Neural progenitor cell (in vitro differentiated cells): ENCODE results near the gene SLC22A23. TPM values are rescaled to one million over a fixed set of nuclear protein-coding genes. Genes with fewer than 3 reads are reported as not detected.
A peak's percentile ranks its signal among the peaks of the same experiment; 100 is the strongest.

Experiments
- DNase-seq: peaks from one replicate; pipeline ENCODE4 v3.0.0-alpha.2; 2016; ENCODE audit warnings: low spot score
- H2AFZ ChIP-seq: fragments of 200-600 bp; sonication (generic); replicated peaks from 2 replicates; pipeline ENCODE4 v1.6.1; 2016; ENCODE audit warnings: antibody characterized with exemption
- H3F3A ChIP-seq: fragments of 200-600 bp; sonication (generic); 2 replicates; pipeline ENCODE4 v1.6.1; 2016; ENCODE audit warnings: antibody characterized with exemption, low read depth
- H3K27ac ChIP-seq: fragments of 200-600 bp; sonication (generic); 2 replicates; pipeline ENCODE4 v1.5.1; 2016; ENCODE audit warnings: mild to moderate bottlenecking
- H3K27me3 ChIP-seq: fragments of 200-600 bp; sonication (generic); 2 replicates; pipeline ENCODE4 v1.6.1; 2016; ENCODE audit warnings: mild to moderate bottlenecking, moderate library complexity
- H3K36me3 ChIP-seq: fragments of 200-600 bp; sonication (generic); 2 replicates; pipeline ENCODE4 v1.5.1; 2016
- H3K4me1 ChIP-seq: fragments of 200-600 bp; sonication (generic); 2 replicates; pipeline ENCODE4 v1.6.1; 2016; ENCODE audit warnings: mixed run types
- H3K4me2 ChIP-seq: fragments of 200-600 bp; sonication (generic); 2 replicates; pipeline ENCODE4 v1.6.1; 2016
- H3K4me3 ChIP-seq: fragments of 200-600 bp; sonication (generic); 2 replicates; pipeline ENCODE4 v1.5.1; 2016
- H3K79me2 ChIP-seq: fragments of 200-600 bp; sonication (generic); 2 replicates; pipeline ENCODE4 v1.6.1; 2016; ENCODE audit warnings: low read depth
- H3K9ac ChIP-seq: fragments of 200-600 bp; sonication (generic); 2 replicates; pipeline ENCODE4 v1.6.1; 2016
- H3K9me3 ChIP-seq: fragments of 200-600 bp; sonication (generic); 2 replicates; pipeline ENCODE4 v1.5.1; 2016; ENCODE audit warnings: low read depth
- H4K20me1 ChIP-seq: fragments of 200-600 bp; sonication (generic); 2 replicates; pipeline ENCODE4 v1.6.1; 2016; ENCODE audit warnings: low read depth
- H3K27ac Mint-ChIP-seq: 3 replicates; pipeline ENCODE4 v1.8.0; 2021; ENCODE audit warnings: mixed read lengths
- H3K27me3 Mint-ChIP-seq: 2 replicates; pipeline ENCODE4 v1.8.0; 2022; ENCODE audit warnings: low read depth, mild to moderate bottlenecking, inconsistent platforms, moderate library complexity, mixed read lengths; ENCODE audit not compliant: insufficient read depth
- H3K36me3 Mint-ChIP-seq: 3 replicates; pipeline ENCODE4 v1.8.0; 2021; ENCODE audit warnings: mixed read lengths
- H3K4me1 Mint-ChIP-seq: 3 replicates; pipeline ENCODE4 v1.8.0; 2021; ENCODE audit warnings: mixed read lengths
- H3K4me3 Mint-ChIP-seq: 3 replicates; pipeline ENCODE4 v1.8.0; 2021; ENCODE audit warnings: mild to moderate bottlenecking, moderate library complexity, mixed read lengths
- H3K9me3 Mint-ChIP-seq: 3 replicates; pipeline ENCODE4 v1.8.0; 2020; ENCODE audit warnings: mixed read lengths
- EZH2 ChIP-seq: fragments of 200-600 bp; sonication (generic); IDR thresholded peaks from 2 replicates; pipeline ENCODE4 v1.6.1; 2017; ENCODE audit warnings: antibody characterized with exemption, mild to moderate bottlenecking, moderate library complexity
- EZH2phosphoT487 ChIP-seq: fragments of 200-600 bp; sonication (generic); IDR thresholded peaks from 2 replicates; pipeline ENCODE4 v1.6.1; 2017; ENCODE audit warnings: antibody characterized with exemption
- total RNA-seq: library from RNA; depleted of rRNA; stranded (reverse); fragments of >200 nt; gene quantifications from 2 replicates; pipeline ENCODE4 v1.2.3, GENCODE V29; 2015; ENCODE audit warnings: low replicate concordance
- TF ChIP-seq, protein P1 (sequence below): fragments of 200-600 bp; sonication (generic); IDR thresholded peaks from 2 replicates; pipeline ENCODE4 v1.5.1; 2017; ENCODE audit warnings: antibody characterized with exemption, mild to moderate bottlenecking

The SLC22A23 gene
- total RNA-seq, 1 donor from 2014 or later, result 0.99 TPM

DNA sequence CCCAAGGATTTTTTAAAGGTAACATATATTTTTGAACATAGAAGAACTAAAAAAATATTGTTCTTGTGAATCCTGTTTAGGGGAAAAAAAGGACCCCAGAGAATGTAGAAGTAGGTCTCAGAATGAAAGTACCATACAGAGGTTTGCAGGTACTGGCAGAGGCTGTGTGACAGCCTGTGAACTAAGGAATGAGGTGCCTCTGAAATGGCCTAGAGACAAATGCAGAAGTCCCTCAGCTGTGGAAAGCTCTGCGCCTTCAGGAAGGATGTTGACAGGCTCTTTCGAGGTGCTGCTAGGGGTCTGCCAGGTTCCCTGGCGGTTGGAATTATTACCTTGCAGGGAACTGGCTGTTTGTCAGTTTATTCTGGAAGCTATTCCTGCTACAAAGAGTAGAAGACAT lies 220.8 kb downstream of the SLC22A23 start:
- H2AFZ ChIP-seq, result no peak overlapping the region
- no peak for DNase-seq
- peaks cover 17% of the 10 kb centered on the region for H3K27me3 ChIP-seq
- H3K27ac ChIP-seq, result no peak overlapping the region
- Mint-ChIP-seq H3K9me3 (no peaks in the 10 kb centered on the region), H3K27ac (no peak overlapping the region), H3K4me1 (peaks cover 57% of the 10 kb centered on the region), H3K36me3 (peaks cover 17% of the 10 kb centered on the region), H3K4me3 (peak overlapping the region; percentile 43), H3K27me3 (peaks cover 5% of the 10 kb centered on the region)
- H4K20me1 ChIP-seq, result no peaks in the 10 kb centered on the region
- no peaks in the 10 kb centered on the region for H3K9me3 ChIP-seq
- TF ChIP-seq EZH2phosphoT487, result no peak
- TF ChIP-seq EZH2, result no peak
- TF ChIP-seq, protein P1, sequence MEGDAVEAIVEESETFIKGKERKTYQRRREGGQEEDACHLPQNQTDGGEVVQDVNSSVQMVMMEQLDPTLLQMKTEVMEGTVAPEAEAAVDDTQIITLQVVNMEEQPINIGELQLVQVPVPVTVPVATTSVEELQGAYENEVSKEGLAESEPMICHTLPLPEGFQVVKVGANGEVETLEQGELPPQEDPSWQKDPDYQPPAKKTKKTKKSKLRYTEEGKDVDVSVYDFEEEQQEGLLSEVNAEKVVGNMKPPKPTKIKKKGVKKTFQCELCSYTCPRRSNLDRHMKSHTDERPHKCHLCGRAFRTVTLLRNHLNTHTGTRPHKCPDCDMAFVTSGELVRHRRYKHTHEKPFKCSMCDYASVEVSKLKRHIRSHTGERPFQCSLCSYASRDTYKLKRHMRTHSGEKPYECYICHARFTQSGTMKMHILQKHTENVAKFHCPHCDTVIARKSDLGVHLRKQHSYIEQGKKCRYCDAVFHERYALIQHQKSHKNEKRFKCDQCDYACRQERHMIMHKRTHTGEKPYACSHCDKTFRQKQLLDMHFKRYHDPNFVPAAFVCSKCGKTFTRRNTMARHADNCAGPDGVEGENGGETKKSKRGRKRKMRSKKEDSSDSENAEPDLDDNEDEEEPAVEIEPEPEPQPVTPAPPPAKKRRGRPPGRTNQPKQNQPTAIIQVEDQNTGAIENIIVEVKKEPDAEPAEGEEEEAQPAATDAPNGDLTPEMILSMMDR, result no peak
- no peaks in the 10 kb centered on the region for H3K79me2 ChIP-seq
- H3K4me1 ChIP-seq, result peaks cover 8% of the 10 kb centered on the region
- H3K36me3 ChIP-seq, result no peaks in the 10 kb centered on the region
- no peak overlapping the region for H3K4me2 ChIP-seq
- H3F3A ChIP-seq, result peaks cover 13% of the 10 kb centered on the region
- H3K4me3 ChIP-seq, result no peak overlapping the region
- no peak overlapping the region for H3K9ac ChIP-seq

DNA sequence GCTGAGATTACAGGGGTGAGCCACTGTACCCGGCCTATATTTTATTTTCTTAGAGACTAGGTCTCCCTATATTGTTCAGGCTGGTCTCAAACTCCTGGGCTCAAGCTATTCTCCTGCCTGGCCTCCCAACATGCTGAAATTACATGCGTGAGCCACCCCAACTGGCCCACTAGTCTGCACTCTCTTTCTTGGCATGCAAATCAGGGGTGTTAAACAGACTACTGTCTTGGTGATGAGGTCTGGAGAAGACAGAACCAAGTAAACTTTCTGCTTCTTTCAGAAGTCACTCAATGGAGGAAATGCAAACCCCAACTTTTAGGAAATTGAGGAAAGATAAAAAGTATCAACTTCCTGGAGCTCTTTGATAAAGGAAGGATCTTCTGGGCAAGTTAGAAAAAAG lies 221.4 kb downstream of the SLC22A23 start:
- peaks cover 15% of the 10 kb centered on the region for H3F3A ChIP-seq
- H2AFZ ChIP-seq, result no peak overlapping the region
- no peaks in the 10 kb centered on the region for H4K20me1 ChIP-seq
- H3K9ac ChIP-seq, result no peak overlapping the region
- H3K4me1 Mint-ChIP-seq, result peaks cover 57% of the 10 kb centered on the region
- no peaks in the 10 kb centered on the region for H3K9me3 ChIP-seq
- H3K4me2 ChIP-seq, result no peak overlapping the region
- H3K4me3 Mint-ChIP-seq, result peak overlapping the region; percentile 43
- no peaks in the 10 kb centered on the region for H3K9me3 Mint-ChIP-seq
- H3K4me3 ChIP-seq, result no peak overlapping the region
- H3K27me3 ChIP-seq, result peaks cover 21% of the 10 kb centered on the region
- peaks cover 2% of the 10 kb centered on the region for H3K27me3 Mint-ChIP-seq
- H3K36me3 Mint-ChIP-seq, result peaks cover 16% of the 10 kb centered on the region
- no peaks in the 10 kb centered on the region for H3K36me3 ChIP-seq
- no peak for DNase-seq
- H3K27ac ChIP-seq, result no peak overlapping the region
- TF ChIP-seq EZH2 (no peak), EZH2phosphoT487 (no peak)
- TF ChIP-seq, protein P1, result no peak
- H3K79me2 ChIP-seq, result no peaks in the 10 kb centered on the region
- H3K27ac Mint-ChIP-seq, result no peak overlapping the region
- H3K4me1 ChIP-seq, result peaks cover 10% of the 10 kb centered on the region

DNA sequence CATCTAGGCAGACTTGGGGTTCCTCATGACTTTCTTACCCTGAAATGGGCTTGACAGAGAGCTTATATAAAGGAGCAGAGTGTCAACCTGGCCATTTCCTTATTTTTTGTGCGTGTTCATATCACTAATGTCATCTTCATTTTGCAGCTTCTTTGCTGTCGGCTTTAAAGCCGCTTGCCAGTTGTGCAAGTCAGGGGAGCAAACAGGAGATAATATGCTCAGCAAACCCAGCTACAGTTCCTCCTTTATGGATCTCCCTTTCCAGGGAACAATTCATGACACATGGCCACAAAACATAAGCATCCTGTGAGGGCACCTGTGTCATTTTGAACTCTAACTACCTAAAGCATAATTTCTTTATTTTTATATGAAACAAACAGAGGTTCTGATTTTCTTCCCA lies 222.9 kb downstream of the SLC22A23 start:
- no peaks in the 10 kb centered on the region for H3K9me3 ChIP-seq
- H3K4me3 ChIP-seq, result no peak overlapping the region
- Mint-ChIP-seq H3K27ac (no peak overlapping the region), H3K4me3 (peak overlapping the region; percentile 63), H3K4me1 (peaks cover 52% of the 10 kb centered on the region), H3K9me3 (no peaks in the 10 kb centered on the region), H3K36me3 (peaks cover 15% of the 10 kb centered on the region), H3K27me3 (peaks cover 6% of the 10 kb centered on the region)
- peaks cover 37% of the 10 kb centered on the region for H3K27me3 ChIP-seq
- H3K36me3 ChIP-seq, result no peaks in the 10 kb centered on the region
- TF ChIP-seq EZH2, result no peak
- no peak for TF ChIP-seq EZH2phosphoT487
- TF ChIP-seq, protein P1, result no peak
- H3K4me1 ChIP-seq, result peaks cover 21% of the 10 kb centered on the region
- H3K4me2 ChIP-seq, result no peak overlapping the region
- peaks cover 26% of the 10 kb centered on the region for H3F3A ChIP-seq
- H3K9ac ChIP-seq, result no peak overlapping the region
- peaks cover 4% of the 10 kb centered on the region for H4K20me1 ChIP-seq
- DNase-seq, result no peak
- no peak overlapping the region for H2AFZ ChIP-seq
- H3K79me2 ChIP-seq, result no peaks in the 10 kb centered on the region
- H3K27ac ChIP-seq, result no peak overlapping the region
